DOHH2 (cell line): ENCODE data around the gene ACSS3.

Experiments
- EZH2phosphoT487 ChIP-seq: fragments of 200-600 bp; sonication (generic); IDR thresholded peaks from 2 replicates; pipeline ENCODE4 v1.6.1; 2017; ENCODE audit warnings: borderline replicate concordance, mild to moderate bottlenecking, antibody characterized with exemption, low read length, moderate library complexity, mixed read lengths
- TF ChIP-seq, protein P1 (sequence below): fragments of 200-600 bp; sonication (generic); IDR thresholded peaks from one replicate; pipeline ENCODE4 v1.5.1; 2014; ENCODE audit warnings: antibody characterized with exemption, mild to moderate bottlenecking, low read depth, low read length; ENCODE audit not compliant: poor library complexity, severe bottlenecking

DNA sequence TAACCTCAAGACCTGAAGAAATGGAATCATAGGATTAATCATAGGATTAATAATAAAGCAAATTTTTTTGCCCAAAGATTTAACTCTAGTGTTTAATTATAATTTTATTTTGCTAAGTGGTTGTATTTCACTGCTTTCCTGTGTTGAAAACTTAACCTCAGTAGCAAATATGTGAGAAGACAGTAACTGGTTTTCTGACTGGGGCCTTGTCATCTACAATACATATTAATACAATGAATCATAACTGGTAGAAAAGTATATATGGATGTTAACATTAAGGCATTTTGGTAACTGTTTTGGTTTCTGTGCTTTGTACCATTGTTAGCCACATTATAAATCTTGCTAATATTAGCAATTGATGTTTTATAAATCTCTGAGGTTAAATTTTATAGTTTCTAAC, 92.2 kb downstream of the ACSS3 start:
- TF ChIP-seq, protein P1, sequence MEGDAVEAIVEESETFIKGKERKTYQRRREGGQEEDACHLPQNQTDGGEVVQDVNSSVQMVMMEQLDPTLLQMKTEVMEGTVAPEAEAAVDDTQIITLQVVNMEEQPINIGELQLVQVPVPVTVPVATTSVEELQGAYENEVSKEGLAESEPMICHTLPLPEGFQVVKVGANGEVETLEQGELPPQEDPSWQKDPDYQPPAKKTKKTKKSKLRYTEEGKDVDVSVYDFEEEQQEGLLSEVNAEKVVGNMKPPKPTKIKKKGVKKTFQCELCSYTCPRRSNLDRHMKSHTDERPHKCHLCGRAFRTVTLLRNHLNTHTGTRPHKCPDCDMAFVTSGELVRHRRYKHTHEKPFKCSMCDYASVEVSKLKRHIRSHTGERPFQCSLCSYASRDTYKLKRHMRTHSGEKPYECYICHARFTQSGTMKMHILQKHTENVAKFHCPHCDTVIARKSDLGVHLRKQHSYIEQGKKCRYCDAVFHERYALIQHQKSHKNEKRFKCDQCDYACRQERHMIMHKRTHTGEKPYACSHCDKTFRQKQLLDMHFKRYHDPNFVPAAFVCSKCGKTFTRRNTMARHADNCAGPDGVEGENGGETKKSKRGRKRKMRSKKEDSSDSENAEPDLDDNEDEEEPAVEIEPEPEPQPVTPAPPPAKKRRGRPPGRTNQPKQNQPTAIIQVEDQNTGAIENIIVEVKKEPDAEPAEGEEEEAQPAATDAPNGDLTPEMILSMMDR: no peak
- no peak for TF ChIP-seq EZH2phosphoT487
